Activated naive CD4-positive, alpha-beta T cell (primary cell): Measurements from ENCODE around the gene TMEM95.

ENCODE experiments used
- DNase-seq, 4 experiments: peaks; one replicate each; lab custom pipeline; 2025; lab: John Stamatoyannopoulos, UW

The TMEM95 gene, protein sequence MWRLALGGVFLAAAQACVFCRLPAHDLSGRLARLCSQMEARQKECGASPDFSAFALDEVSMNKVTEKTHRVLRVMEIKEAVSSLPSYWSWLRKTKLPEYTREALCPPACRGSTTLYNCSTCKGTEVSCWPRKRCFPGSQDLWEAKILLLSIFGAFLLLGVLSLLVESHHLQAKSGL

GRCh38 chr17:7355053-7355452 is at the start of gene TMEM95:
Gene TMEM95 (plus strand): TSS chr17:7355156. CDS start chr17:7355205, 49 bp downstream.
- no peak for DNase-seq

- peak; percentile 100 for DNase-seq
Observed at GRCh38 chr17:7306911-7307685, 47.9 kb upstream of the TMEM95 start, which contains the start of gene EIF5A. Gene EIF5A (plus strand): TSS chr17:7307628. CDS start chr17:7309636, 2,008 bp downstream.

- peak; percentile 46 to 63 (median 51) for DNase-seq
Observed at GRCh38 chr17:7307686-7308624, 47.0 kb upstream of the TMEM95 start.

- peak; percentile 58 to 76 (median 66) for DNase-seq
Observed at GRCh38 chr17:7308625-7309433, 46.1 kb upstream of the TMEM95 start.

DNA sequence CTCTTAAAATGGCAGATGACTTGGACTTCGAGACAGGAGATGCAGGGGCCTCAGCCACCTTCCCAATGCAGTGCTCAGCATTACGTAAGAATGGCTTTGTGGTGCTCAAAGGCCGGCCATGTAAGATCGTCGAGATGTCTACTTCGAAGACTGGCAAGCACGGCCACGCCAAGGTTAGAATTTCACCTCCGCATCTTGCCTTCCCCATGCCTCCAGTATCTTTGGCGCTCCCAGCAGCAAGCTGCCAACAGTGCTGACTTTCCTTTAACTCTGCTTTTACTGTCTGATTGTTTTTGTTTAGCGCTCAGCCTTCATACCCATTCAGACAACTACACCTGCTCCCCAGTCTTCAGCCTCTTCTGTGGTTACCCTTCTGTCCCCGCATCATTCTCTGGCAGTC is 45.3 kb upstream of the TMEM95 start:
- DNase-seq = no peak

- DNase-seq = no peak
Observed at GRCh38 chr17:7311110-7311705, 43.7 kb upstream of the TMEM95 start.

DNA sequence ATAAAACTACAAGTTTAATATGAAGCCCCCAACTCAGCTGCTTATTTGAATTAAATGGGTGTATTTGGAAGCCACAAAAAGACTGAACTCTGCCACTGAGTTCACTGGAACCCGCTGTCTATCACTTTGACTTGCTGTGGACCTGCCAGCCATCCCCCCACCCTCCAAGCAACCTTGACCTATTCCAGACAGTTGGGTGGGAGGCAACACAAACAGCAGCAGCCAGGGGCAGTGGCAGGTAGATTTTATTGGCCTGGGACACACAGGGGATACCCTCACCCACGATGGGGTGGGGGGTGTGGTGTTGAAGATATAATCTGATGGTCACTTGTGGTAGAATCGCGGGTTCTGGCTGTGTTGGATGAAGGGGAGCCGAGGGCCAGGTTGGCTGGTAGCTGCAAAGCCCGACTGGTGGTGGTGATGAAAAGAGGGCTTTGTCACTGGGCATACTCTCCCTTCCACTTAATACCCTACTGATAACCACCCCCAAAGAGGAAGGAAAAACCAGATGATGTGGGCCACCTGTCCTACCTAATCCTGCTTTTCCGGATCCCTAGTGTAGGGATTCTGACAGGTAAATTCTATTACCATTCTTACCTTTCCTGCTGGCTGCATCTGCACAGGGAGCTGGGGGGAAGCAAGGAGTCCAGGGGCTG is 42.4 kb upstream of the TMEM95 start:
- no peak for DNase-seq

DNA sequence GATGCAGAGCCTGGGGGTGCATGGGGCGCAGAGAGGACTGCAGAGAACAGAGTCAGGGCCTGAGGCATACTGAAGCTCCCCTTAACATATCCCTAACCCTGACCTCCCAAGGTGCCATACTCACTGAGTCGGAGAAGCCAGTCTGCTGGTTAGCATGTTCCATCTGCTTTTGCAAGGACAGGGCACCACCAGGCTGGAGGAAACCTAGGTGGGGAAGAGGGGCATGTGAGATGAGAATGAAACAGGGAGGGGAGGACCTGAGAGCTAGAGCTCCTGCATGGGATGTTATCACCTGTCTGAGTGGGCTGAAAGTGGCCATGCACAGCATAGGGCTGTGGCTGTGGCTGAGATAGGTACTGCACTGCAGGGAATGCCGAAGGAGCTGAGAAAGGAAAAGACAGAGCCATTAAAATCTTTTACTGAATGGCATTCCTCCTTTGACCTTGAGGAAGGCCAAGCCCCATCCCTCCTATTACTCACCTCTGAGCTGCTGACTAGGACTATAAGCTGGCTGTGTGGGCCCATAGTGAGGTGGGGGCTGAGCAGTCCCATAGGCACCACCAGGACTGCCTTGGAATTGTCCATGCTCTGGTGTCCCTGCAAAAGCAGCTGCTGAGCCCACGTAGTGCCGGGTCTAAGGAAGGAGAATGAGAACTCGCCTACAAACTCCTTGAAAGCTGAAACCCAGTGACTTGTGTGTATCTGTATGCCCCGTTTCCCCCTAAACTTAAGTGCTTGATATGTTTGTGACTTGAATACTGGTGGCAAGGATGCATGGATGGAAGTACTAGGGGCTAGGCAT is 41.7 kb upstream of the TMEM95 start:
- DNase-seq = no peak

- DNase-seq = no peak
Observed at GRCh38 chr17:7313890-7314718, 40.9 kb upstream of the TMEM95 start.

DNA sequence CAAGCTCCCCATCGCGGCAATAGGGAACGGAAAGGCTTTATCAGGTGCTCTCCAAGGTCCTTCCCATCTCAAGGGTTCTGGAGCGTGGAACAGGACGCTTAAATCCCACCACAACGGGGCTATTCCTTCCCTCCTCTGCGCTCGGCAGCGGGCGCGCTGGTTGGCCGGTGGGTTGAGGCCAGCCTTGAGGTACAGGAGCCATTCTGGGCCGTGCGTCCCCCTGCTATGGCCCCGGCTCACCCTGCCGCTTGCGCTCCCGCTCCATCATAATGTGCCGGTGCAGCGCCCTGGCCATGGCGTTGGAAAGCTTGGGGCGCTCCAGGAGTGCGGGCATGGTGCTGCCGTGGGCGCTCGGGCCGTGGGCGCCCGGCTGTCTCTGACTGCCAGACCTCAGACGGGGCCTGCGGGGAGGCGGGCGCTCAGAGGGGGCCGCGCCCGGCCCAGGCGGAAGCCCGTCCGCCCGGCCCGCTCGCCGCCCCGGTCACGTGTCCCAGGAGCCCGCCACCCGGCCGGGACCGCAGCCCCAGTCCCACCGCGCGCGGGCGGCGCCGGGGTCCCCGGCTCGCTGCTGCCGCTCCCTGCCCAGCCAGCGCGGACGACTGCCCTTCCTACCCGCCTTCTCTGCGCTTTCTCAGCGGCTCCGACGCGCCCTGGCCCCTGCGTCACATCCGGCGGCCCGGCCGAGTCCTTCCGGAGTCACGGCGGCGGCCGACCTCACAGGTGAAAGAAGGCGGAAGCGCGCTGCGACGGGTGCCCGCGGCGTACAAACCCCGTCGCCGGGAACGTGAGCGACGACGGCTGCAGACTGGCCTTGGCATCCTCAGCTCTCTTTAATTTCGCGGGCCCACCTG is 40.0 kb upstream of the TMEM95 start, which contains the start of gene GPS2:
GPS2 (minus strand) TSS at position 642 of the 851 bp plus-strand sequence; CDS start at position 334, 308 bp downstream.
- peak; percentile 85 to 93 (median 90) for DNase-seq

DNA sequence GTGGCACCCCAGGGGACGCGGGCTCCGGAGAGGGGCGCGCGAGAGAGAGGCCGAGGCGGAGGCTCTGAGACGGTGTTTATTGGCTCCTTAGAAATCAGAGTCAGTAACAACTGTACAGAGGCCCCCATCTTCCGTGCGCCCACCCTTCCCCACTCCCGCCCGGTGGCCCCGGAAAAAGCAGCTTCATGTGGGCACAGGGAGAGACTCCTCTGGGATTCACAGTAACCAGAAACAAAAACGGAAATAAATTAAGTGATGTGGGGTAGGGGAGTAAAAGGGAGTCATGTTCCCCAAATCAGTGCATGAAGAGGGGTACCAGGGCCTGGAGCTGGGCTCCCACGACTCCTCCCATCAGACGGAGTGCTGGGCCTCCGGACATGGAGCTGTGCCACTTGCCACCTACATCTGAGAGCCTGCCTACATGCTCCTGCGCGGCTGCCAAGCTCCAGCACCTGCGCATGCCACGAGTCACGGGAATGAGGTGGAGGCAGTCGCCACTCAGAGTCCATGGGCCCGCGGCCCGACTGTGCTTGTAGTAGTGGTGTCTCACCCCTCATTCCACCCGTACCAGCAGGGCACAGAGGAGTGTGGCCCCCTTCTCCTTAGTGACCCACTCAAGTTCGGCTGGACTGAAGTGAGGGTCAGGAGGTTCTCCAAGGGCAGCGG is 39.3 kb upstream of the TMEM95 start:
- no peak for DNase-seq

DNA sequence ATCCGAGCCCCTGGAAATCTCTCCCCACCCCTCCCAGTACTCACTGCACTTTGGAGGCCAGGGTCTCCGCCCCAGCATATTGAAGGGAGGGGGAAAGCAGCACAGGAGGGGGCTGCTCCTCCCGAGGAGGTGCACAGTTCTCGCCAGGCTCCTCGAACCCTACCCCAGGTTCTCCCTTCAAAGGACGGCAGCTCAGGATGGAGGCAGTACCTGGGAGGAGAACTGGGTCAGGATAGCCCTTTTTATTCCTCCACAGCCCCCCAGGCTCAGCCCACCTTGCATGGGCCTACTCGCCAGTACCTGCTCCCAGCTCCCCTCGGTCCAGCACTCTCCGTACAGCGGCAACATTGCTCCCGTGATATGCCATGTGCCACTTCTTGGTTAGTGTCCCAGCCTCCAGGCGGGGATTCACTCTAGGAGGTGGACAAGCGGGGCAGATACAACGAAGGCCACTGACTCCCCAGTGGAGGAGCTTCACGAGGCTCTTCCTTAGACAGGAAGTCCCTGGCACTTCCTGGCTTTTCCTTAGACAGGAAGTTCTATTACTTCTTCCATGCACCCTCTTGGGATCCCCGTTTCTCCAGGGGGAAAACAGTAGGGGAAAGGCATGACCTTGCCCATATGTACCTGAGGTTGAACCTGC is 37.7 kb upstream of the TMEM95 start:
- no peak for DNase-seq

- DNase-seq = no peak
Observed at GRCh38 chr17:7318121-7318860, 36.7 kb upstream of the TMEM95 start.

DNA sequence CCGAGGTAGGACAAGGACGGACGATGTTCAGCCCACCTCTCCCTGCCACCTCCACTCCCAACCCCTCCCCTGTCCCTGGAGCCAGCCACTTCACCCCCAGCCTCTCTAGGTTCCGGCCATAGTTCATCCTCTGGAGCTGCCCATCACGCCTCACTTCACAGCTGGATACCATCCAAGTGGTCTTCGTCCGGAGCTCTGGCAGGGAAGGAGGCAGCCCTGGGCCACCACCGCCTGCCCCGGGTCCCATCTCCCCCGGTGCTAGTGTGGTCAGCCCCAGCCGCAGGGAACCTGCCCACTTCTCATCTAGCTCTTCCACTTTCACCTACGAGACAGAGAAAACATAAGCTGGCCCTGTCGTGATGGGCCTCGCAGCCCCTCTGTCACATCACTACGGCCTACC is 33.5 kb upstream of the TMEM95 start:
- no peak for DNase-seq

DNA sequence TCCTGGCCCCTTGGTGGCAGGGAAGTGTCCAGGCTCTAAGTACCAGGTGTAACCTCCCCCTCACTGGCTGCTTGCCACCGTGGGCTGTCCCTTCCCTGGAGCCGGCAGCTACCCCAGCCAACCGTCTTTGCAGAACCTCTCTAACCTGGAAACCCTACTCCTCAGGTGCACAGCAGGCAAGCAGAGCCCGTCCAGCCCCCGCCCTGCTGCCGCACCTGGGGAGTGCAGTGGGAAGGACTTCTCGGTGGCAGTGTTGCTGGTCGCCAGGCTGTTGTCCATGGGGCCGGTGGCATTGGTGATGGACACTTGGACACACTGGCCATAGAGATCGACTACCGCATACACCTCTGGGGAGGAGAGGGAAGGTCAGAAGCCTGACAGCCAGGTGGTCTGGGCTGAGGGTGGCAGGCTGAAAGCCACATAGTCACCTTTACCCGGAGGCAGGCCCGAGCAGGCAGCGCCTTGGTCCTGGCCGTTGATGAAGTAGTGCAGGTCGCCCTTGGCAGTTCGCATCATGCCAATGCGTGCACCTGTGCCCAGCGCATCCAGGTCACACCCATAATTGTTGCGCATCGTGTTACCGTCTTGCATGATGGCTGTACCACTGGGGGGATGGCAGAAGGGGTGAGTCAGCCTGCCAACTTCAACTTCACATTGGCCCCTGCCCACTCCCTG is 32.3 kb upstream of the TMEM95 start:
- no peak for DNase-seq
